Hepatocyte (in vitro differentiated cells): Measurements from ENCODE around the gene BARHL1.

ENCODE experiments used
- EZH2 ChIP-seq: fragments of 200-600 bp; sonication (generic); IDR thresholded peaks from 2 replicates; pipeline ENCODE4 v1.6.1; 2016; ENCODE audit warnings: antibody characterized with exemption, mild to moderate bottlenecking, borderline replicate concordance
- EZH2phosphoT487 ChIP-seq: fragments of 200-600 bp; sonication (generic); IDR thresholded peaks from one replicate; pipeline ENCODE4 v1.6.1; 2018; ENCODE audit warnings: antibody characterized with exemption, mild to moderate bottlenecking, low read depth, moderate library complexity; ENCODE audit not compliant: unreplicated experiment, severe bottlenecking
- TF ChIP-seq, protein P1 (sequence below): fragments of 200-600 bp; sonication (generic); IDR thresholded peaks from 2 replicates; pipeline ENCODE4 v1.5.1; 2016; ENCODE audit warnings: antibody characterized with exemption, mild to moderate bottlenecking; ENCODE audit not compliant: poor library complexity

DNA sequence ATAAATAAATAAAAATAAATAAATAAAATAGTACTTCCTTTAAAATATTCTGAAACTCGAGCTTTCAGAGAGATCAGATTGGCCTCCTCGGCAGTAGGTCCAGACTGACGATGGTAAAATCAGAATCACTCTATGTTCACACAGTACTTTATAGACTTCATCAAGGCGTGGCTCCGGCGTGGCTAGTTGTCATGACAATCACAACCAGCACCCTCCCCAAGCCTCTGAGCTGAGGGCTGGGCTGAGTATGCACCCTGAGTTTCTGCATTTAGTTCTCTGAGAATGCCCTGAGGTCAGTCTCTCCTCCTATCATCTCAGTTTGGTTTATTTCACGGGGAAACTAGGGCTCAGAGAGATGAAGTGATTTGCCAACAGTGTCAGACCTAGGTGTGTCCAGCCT lies 43.3 kb upstream of the BARHL1 start:
- TF ChIP-seq, protein P1, sequence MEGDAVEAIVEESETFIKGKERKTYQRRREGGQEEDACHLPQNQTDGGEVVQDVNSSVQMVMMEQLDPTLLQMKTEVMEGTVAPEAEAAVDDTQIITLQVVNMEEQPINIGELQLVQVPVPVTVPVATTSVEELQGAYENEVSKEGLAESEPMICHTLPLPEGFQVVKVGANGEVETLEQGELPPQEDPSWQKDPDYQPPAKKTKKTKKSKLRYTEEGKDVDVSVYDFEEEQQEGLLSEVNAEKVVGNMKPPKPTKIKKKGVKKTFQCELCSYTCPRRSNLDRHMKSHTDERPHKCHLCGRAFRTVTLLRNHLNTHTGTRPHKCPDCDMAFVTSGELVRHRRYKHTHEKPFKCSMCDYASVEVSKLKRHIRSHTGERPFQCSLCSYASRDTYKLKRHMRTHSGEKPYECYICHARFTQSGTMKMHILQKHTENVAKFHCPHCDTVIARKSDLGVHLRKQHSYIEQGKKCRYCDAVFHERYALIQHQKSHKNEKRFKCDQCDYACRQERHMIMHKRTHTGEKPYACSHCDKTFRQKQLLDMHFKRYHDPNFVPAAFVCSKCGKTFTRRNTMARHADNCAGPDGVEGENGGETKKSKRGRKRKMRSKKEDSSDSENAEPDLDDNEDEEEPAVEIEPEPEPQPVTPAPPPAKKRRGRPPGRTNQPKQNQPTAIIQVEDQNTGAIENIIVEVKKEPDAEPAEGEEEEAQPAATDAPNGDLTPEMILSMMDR: no peak
- TF ChIP-seq EZH2: no peak
- no peak for TF ChIP-seq EZH2phosphoT487
